Natural killer cell (primary cell): ENCODE measurements around the gene MICOS13. TPM values are rescaled to one million over a fixed set of nuclear protein-coding genes. Genes with fewer than 3 reads are reported as not detected.

Source experiments
- ATAC-seq, 3 donors: fragments of 150-1000 bp in 2 of 3; fragments of 200-7000 bp in 1 of 3; cut with Tn5 transposase; 1 replicate in 1 of 3; 2 replicates in 2 of 3; pipeline ENCODE4 v1.10.0; 2021; ENCODE audit warnings: mild to moderate bottlenecking in 2 of 3, moderate library complexity in 2 of 3
- DNase-seq, 2 donors: peaks; one replicate each; pipeline versions ENCODE4 v3.0.0 to v3.0.0-alpha.2; 2013 to 2021; ENCODE audit warnings: mixed read lengths in 1 of 2
- H3K27ac ChIP-seq: one replicate; pipeline ENCODE4 v1.5.1; 2013; ENCODE audit warnings: mild to moderate bottlenecking, low read length
- H3K27me3 ChIP-seq: one replicate; pipeline ENCODE4 v1.6.1; 2013; ENCODE audit warnings: low read length; ENCODE audit not compliant: control insufficient read depth, insufficient read depth
- H3K36me3 ChIP-seq: one replicate; pipeline ENCODE4 v1.6.1; 2013; ENCODE audit warnings: low read length; ENCODE audit not compliant: control insufficient read depth, insufficient read depth
- H3K4me1 ChIP-seq: one replicate; pipeline ENCODE4 v1.6.1; 2013; ENCODE audit warnings: low read length; ENCODE audit not compliant: control insufficient read depth, insufficient read depth
- H3K4me3 ChIP-seq: one replicate; pipeline ENCODE4 v1.5.1; 2013; ENCODE audit warnings: low read length
- H3K9me3 ChIP-seq: one replicate; pipeline ENCODE4 v1.6.1; 2013; ENCODE audit warnings: low read length; ENCODE audit not compliant: control insufficient read depth, insufficient read depth
- H3K27ac Mint-ChIP-seq, 2 donors: one replicate each; pipeline ENCODE4 v1.8.0; 2022; ENCODE audit warnings: mild to moderate bottlenecking in 2 of 2, mixed read lengths in 2 of 2, moderate library complexity in 1 of 2
- H3K27me3 Mint-ChIP-seq, 2 donors: one replicate each; pipeline ENCODE4 v1.8.0; 2022; ENCODE audit warnings: low read depth in 2 of 2, mixed read lengths in 2 of 2
- H3K36me3 Mint-ChIP-seq: one replicate; pipeline ENCODE4 v1.8.0; 2022; ENCODE audit warnings: mixed read lengths
- H3K4me1 Mint-ChIP-seq, 2 donors: one replicate each; pipeline ENCODE4 v1.8.0; 2022; ENCODE audit warnings: mixed read lengths in 2 of 2
- H3K4me3 Mint-ChIP-seq: one replicate; pipeline ENCODE4 v1.8.0; 2022; ENCODE audit warnings: mild to moderate bottlenecking, moderate library complexity, mixed read lengths
- H3K9me3 Mint-ChIP-seq, 2 donors: one replicate each; pipeline ENCODE4 v1.8.0; 2022; ENCODE audit warnings: mixed read lengths in 2 of 2
- WGBS: methylation state at CpG from one replicate; pipeline ENCODE4 v1.1.7; 2013; ENCODE audit warnings: missing lambda C conversion rate; ENCODE audit not compliant: insufficient coverage; 5-methylcytosine and 5-hydroxymethylcytosine counted together
- intact Hi-C: fragments of 100-400 bp; cut with micrococcal nuclease; formaldehyde crosslinking; loops from one replicate; pipeline ENCODE4 v1.14.2; 2022
- total RNA-seq, 4 donors: library from RNA; stranded (reverse); fragments of 120-200 nt in 1 of 4; gene quantifications; one replicate each; pipeline versions ENCODE4 v1.2.3 to v1.2.4, GENCODE V29; 2013 to 2022
- TF ChIP-seq, protein P1 (sequence below): fragments of 200-600 bp; IDR thresholded peaks from one replicate; pipeline ENCODE4 v1.8.0; 2022; ENCODE audit warnings: antibody characterized with exemption

MICOS13 gene
- total RNA-seq, 3 donors from 2014 or later (not counting 1 experiment from before 2014, with no cell fraction given) = 17.7 to 27.7 (median 25.1) TPM

DNA sequence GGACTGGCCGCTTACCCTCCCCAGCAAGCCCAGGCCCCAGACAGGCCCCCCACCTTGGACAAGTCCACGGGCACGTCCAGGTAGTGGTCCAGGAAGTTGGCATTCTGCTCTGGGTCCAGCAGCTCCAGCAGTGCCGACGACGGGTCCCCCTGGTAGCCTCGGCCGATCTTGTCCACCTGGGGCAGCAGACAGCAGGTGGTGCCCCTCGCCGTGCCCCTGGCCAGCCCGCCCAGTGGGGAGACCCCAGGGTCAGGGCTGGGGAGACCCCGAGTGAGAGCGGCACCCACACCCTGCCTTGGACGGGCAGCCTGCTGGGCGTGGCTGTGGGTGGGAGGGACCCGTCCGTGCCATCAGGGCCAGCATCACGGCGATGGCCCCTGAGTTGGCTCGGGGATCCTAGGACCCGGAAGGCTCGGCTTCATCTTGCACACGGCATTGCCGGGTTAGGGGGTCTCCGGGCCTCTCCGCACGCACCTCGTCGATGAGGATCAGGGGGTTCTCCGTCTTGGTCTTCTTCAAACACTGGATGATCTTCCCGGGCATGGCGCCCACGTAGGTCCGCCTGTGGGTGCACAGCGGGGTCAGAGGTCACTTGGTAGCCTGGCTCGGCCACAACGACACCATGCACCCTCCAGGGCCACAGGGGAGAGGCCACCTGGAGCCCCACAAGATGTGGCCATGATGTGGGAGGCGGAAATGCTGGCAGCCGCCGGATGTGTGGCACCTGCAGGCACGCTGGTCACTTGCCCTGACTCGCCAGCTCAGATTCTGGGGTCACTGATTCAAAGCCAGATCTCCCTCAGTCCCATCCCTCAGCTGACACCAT is 16.1 kb upstream of the MICOS13 start:
- H3K27ac ChIP-seq = no peak overlapping the region
- DNase-seq (no peak), ATAC-seq (no peak)
- peaks cover 62% of the 10 kb centered on the region for H3K36me3 ChIP-seq
- peaks cover 0 to 16% of the 10 kb centered on the region in 2 donors for H3K4me1 Mint-ChIP-seq
- peaks cover 7% of the 10 kb centered on the region for H3K4me1 ChIP-seq
- no peaks in the 10 kb centered on the region for H3K9me3 ChIP-seq
- H3K27me3 ChIP-seq = no peaks in the 10 kb centered on the region
- no peaks in the 10 kb centered on the region for H3K36me3 Mint-ChIP-seq
- H3K9me3 Mint-ChIP-seq = no peaks in the 10 kb centered on the region
- 92% methylated on average over 42 of the region's 42 CpGs for WGBS
- intact Hi-C loops = no loop called here
- TF ChIP-seq, protein P1, sequence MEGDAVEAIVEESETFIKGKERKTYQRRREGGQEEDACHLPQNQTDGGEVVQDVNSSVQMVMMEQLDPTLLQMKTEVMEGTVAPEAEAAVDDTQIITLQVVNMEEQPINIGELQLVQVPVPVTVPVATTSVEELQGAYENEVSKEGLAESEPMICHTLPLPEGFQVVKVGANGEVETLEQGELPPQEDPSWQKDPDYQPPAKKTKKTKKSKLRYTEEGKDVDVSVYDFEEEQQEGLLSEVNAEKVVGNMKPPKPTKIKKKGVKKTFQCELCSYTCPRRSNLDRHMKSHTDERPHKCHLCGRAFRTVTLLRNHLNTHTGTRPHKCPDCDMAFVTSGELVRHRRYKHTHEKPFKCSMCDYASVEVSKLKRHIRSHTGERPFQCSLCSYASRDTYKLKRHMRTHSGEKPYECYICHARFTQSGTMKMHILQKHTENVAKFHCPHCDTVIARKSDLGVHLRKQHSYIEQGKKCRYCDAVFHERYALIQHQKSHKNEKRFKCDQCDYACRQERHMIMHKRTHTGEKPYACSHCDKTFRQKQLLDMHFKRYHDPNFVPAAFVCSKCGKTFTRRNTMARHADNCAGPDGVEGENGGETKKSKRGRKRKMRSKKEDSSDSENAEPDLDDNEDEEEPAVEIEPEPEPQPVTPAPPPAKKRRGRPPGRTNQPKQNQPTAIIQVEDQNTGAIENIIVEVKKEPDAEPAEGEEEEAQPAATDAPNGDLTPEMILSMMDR = no peak
- no peak overlapping the region for H3K4me3 ChIP-seq
- H3K4me3 Mint-ChIP-seq = no peak overlapping the region
- no peak overlapping the region for H3K27ac Mint-ChIP-seq
- no peaks in the 10 kb centered on the region for H3K27me3 Mint-ChIP-seq

DNA sequence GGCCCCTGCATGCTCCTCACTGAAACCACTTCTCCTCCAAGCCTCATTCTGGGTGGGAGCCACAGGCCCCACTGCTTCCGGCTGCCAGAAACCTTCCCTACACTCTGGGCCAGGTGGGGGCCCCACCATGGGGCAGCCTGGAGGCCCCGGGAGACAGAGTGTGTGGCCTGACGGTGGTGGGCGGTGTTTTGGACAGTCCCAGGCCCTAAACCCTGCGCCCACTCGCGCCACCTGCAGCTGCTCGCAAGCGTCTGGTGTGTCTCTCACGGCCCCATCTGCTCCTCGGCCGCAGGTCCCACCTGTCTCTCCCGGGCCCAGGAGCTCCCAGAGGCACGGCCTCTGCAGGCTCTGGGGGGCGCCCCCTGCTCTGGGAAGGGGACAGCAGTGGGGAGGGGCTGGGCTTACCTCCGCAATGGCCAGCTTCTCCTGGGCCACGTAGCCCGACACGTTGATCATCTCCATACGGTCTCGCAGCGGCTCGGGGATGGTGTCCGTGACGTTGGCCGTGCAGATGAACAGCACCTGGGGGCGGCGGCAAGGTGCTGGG is 15.4 kb upstream of the MICOS13 start:
- DNase-seq = no peak
- Mint-ChIP-seq H3K9me3 (no peaks in the 10 kb centered on the region), H3K4me1 (peaks cover 3 to 21% of the 10 kb centered on the region in 2 donors), H3K4me3 (no peak overlapping the region), H3K27ac (no peak overlapping the region), H3K27me3 (no peaks in the 10 kb centered on the region), H3K36me3 (no peaks in the 10 kb centered on the region)
- no peak for ATAC-seq
- Histone ChIP-seq H3K36me3 (peaks cover 61% of the 10 kb centered on the region), H3K27ac (no peak overlapping the region), H3K9me3 (no peaks in the 10 kb centered on the region), H3K4me1 (peaks cover 14% of the 10 kb centered on the region), H3K4me3 (no peak overlapping the region), H3K27me3 (no peaks in the 10 kb centered on the region)
- intact Hi-C loops = no loop called here
- TF ChIP-seq, protein P1 = no peak
- 90% methylated on average over 28 of the region's 28 CpGs for WGBS

DNA sequence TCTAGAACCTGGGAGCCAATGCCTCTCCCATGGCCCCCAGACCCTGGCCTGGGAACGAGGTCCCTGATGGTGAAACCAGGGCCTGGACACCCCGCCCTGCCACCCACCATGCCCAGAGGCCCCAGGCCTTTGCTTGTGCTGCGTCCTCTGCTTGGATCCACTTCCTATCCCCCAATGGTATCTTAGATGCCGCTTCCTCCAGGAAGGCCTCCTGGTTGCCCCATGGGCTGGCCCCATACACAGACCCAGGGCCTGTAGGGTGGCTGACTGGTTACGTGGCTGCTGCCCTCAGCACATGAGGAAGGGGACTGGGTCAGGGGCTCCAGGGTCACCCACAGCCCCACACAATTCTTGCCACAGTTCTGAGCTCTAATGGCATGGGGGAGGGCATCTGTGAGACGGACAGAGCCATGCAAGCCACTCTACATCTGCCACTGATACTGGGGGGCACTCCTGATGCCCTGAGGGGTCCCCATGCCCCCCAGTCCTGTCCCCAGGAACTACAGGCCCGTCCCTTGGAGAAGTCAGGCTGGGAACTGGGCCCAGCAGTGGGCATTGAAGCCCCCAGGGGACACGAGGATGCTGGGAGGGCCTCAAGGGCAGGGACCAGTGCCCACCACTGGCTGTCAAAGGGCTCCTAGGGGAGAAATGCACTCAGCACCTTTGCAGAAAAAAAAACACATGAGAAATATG is 14.8 kb upstream of the MICOS13 start:
- Histone ChIP-seq H3K9me3 (no peaks in the 10 kb centered on the region), H3K27me3 (no peaks in the 10 kb centered on the region), H3K4me3 (no peak overlapping the region), H3K27ac (no peak overlapping the region), H3K36me3 (peaks cover 57% of the 10 kb centered on the region), H3K4me1 (peaks cover 18% of the 10 kb centered on the region)
- TF ChIP-seq, protein P1 = no peak
- DNase-seq (no peak), ATAC-seq (no peak)
- Mint-ChIP-seq H3K4me3 (no peak overlapping the region), H3K27me3 (no peaks in the 10 kb centered on the region), H3K36me3 (no peaks in the 10 kb centered on the region), H3K27ac (no peak overlapping the region), H3K9me3 (no peaks in the 10 kb centered on the region), H3K4me1 (peaks cover 9 to 27% of the 10 kb centered on the region in 2 donors)
- WGBS = 91% methylated on average over 8 of the region's 8 CpGs
- intact Hi-C loops = no loop called here
